GM06990 (cell line): ENCODE data around the gene ZNF200.

ENCODE experiments used
- DNase-seq: peaks from one replicate; pipeline ENCODE4 v3.0.0-alpha.2; 2011; ENCODE audit not compliant: insufficient read length; ENCODE audit errors: extremely low read depth
- H3K27me3 ChIP-seq: replicated peaks from 2 replicates; pipeline ENCODE4 v1.6.0; 2011; ENCODE audit warnings: low read length; ENCODE audit not compliant: control insufficient read depth, insufficient read depth
- H3K36me3 ChIP-seq: 2 replicates; pipeline ENCODE4 v1.5.1; 2011; ENCODE audit warnings: low read length; ENCODE audit not compliant: control insufficient read depth, insufficient read depth
- H3K4me3 ChIP-seq: replicated peaks from 2 replicates; pipeline ENCODE4 v1.5.1; 2011; ENCODE audit warnings: low read depth, mild to moderate bottlenecking, control low read depth, low read length
- CTCF ChIP-seq: IDR thresholded peaks from 2 replicates; pipeline ENCODE4 v1.5.1; 2011; ENCODE audit warnings: low read length, control low read depth, mild to moderate bottlenecking, inconsistent platforms; ENCODE audit not compliant: insufficient read depth, poor library complexity, severe bottlenecking

The ZNF200 gene

GRCh38 chr16:3189869-3190268 lies 45.1 kb downstream of the ZNF200 start:
- no peaks in the 10 kb centered on the region; the same call in 1 of the 2 replicates for H3K27me3 ChIP-seq
- no peak for DNase-seq
- peak overlapping the region; percentile 37 for H3K4me3 ChIP-seq
- no peak for TF ChIP-seq CTCF
- no peaks in the 10 kb centered on the region for H3K36me3 ChIP-seq

- no peak for TF ChIP-seq CTCF
- Histone ChIP-seq H3K36me3 (no peaks in the 10 kb centered on the region), H3K4me3 (peak overlapping the region; percentile 67), H3K27me3 (no peaks in the 10 kb centered on the region; the same call in 1 of the 2 replicates)
- peak; percentile 89 for DNase-seq
Measured at GRCh38 chr16:3188925-3189825, 45.8 kb downstream of the ZNF200 start.

GRCh38 chr16:3188675-3188924 lies 46.4 kb downstream of the ZNF200 start:
- TF ChIP-seq CTCF, result no peak
- H3K36me3 ChIP-seq, result no peaks in the 10 kb centered on the region
- H3K4me3 ChIP-seq, result peak overlapping the region; percentile 67
- no peaks in the 10 kb centered on the region; the same call in 1 of the 2 replicates for H3K27me3 ChIP-seq
- no peak for DNase-seq

GRCh38 chr16:3187798-3188674 lies 46.9 kb downstream of the ZNF200 start, which contains the start of gene OR1F1:
TSS of gene OR1F1 (plus strand) at chr16:3188204.
- H3K27me3 ChIP-seq, result no peaks in the 10 kb centered on the region; the same call in 1 of the 2 replicates
- peak within 1 kb of the TSS; percentile 67 for H3K4me3 ChIP-seq
- DNase-seq, result peak; percentile 76
- TF ChIP-seq CTCF, result no peak
- H3K36me3 ChIP-seq, result no peaks in the 10 kb centered on the region

- no peak overlapping the region for H3K4me3 ChIP-seq
- no peaks in the 10 kb centered on the region; the same call in 1 of the 2 replicates for H3K27me3 ChIP-seq
- DNase-seq, result no peak
- H3K36me3 ChIP-seq, result no peaks in the 10 kb centered on the region
- TF ChIP-seq CTCF, result no peak
Measured at GRCh38 chr16:3186946-3187690, 47.8 kb downstream of the ZNF200 start.
